LNCAP (cell line): ENCODE measurements around the gene UBFD1.

Experiments used
- CTCF ChIP-seq: fragments of 450-650 bp; IDR thresholded peaks from 2 replicates; pipeline ENCODE4 v1.5.1; 2017; ENCODE audit warnings: mild to moderate bottlenecking

The UBFD1 gene

GRCh38 chr16:23532448-23532847 is 25.1 kb upstream of the UBFD1 start:
- no peak for TF ChIP-seq CTCF

GRCh38 chr16:23534868-23535860 is 22.4 kb upstream of the UBFD1 start:
- TF ChIP-seq CTCF, result no peak

GRCh38 chr16:23535901-23536300 is 21.6 kb upstream of the UBFD1 start:
- no peak for TF ChIP-seq CTCF

- no peak for TF ChIP-seq CTCF
Measured at GRCh38 chr16:23537390-23537789, 20.1 kb upstream of the UBFD1 start.

GRCh38 chr16:23538919-23539278 is 18.6 kb upstream of the UBFD1 start:
- TF ChIP-seq CTCF, result no peak

- TF ChIP-seq CTCF, result no peak
Measured at GRCh38 chr16:23539984-23540816, 17.3 kb upstream of the UBFD1 start.

- TF ChIP-seq CTCF, result no peak
Measured at GRCh38 chr16:23544436-23544835, 13.1 kb upstream of the UBFD1 start.
